Measurements from ENCODE around the gene COQ5. TPM values are rescaled to one million over a fixed set of nuclear protein-coding genes. Genes with fewer than 3 reads are reported as not detected.

Gene COQ5
- total and polyA plus RNA-seq, 2 experiments from 2014 or later: 30.7 to 32.6 TPM

DNA sequence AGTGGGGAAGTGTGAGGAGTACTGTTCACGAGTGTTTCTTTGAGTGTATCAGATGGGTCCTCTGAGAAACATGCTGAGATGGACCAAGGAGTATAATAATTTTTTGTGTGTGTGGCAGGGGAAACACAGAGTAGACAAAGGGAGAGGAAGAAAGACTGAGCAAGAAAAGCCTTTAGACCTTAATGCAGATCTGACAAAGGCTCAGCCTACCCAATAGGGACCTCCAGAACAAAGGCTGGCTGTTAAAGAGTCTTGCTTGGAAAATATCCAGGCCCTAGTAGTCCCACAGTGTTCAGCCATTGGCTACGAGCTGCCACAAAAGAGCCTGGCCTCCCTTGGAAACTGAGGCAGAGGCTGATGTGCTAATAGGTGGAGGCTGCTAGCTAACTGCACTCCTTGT, 13.5 kb downstream of the COQ5 start:
- Mint-ChIP-seq H3K27ac (no peak overlapping the region), H3K27me3 (ENCODE audit: insufficient read depth, low read depth, poor library complexity) (no peaks in the 10 kb centered on the region), H3K36me3 (ENCODE audit: low read depth) (peaks cover 20% of the 10 kb centered on the region), H3K4me1 (no peaks in the 10 kb centered on the region), H3K9me3 (no peaks in the 10 kb centered on the region), H3K4me3 (no peak overlapping the region)
- H3K4me1 ChIP-seq (ENCODE audit: insufficient read depth): no peaks in the 10 kb centered on the region
- no peaks in the 10 kb centered on the region for H3K79me2 ChIP-seq (replicated peaks; ENCODE audit: insufficient read depth)
- TF ChIP-seq EZH2phosphoT487 (IDR thresholded peaks at IDR 0.05; ENCODE audit: unreplicated experiment) (no peak), JUNB (IDR thresholded peaks at IDR 0.05; ENCODE audit: unreplicated experiment) (no peak), NANOG (IDR thresholded peaks at IDR 0.05; ENCODE audit: borderline replicate concordance) (no peak), ZNF331 (CRISPR knock-in tag; IDR thresholded peaks at IDR 0.05; ENCODE audit: low read depth) (no peak), POLR2AphosphoS5 (IDR thresholded peaks at IDR 0.05; ENCODE audit: low read depth) (no peak), STAT1 (IDR thresholded peaks at IDR 0.05; ENCODE audit: unreplicated experiment) (no peak), EZH2 (IDR thresholded peaks at IDR 0.05; ENCODE audit: low read depth, unreplicated experiment) (no peak), CREB1 (CRISPR knock-in tag; IDR thresholded peaks at IDR 0.05; ENCODE audit: low read depth) (no peak), ZNF114 (CRISPR knock-in tag; IDR thresholded peaks at IDR 0.05) (no peak)
- TF ChIP-seq, protein P1, sequence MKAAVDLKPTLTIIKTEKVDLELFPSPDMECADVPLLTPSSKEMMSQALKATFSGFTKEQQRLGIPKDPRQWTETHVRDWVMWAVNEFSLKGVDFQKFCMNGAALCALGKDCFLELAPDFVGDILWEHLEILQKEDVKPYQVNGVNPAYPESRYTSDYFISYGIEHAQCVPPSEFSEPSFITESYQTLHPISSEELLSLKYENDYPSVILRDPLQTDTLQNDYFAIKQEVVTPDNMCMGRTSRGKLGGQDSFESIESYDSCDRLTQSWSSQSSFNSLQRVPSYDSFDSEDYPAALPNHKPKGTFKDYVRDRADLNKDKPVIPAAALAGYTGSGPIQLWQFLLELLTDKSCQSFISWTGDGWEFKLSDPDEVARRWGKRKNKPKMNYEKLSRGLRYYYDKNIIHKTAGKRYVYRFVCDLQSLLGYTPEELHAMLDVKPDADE (IDR thresholded peaks at IDR 0.05): no peak
- TF ChIP-seq, protein P2, sequence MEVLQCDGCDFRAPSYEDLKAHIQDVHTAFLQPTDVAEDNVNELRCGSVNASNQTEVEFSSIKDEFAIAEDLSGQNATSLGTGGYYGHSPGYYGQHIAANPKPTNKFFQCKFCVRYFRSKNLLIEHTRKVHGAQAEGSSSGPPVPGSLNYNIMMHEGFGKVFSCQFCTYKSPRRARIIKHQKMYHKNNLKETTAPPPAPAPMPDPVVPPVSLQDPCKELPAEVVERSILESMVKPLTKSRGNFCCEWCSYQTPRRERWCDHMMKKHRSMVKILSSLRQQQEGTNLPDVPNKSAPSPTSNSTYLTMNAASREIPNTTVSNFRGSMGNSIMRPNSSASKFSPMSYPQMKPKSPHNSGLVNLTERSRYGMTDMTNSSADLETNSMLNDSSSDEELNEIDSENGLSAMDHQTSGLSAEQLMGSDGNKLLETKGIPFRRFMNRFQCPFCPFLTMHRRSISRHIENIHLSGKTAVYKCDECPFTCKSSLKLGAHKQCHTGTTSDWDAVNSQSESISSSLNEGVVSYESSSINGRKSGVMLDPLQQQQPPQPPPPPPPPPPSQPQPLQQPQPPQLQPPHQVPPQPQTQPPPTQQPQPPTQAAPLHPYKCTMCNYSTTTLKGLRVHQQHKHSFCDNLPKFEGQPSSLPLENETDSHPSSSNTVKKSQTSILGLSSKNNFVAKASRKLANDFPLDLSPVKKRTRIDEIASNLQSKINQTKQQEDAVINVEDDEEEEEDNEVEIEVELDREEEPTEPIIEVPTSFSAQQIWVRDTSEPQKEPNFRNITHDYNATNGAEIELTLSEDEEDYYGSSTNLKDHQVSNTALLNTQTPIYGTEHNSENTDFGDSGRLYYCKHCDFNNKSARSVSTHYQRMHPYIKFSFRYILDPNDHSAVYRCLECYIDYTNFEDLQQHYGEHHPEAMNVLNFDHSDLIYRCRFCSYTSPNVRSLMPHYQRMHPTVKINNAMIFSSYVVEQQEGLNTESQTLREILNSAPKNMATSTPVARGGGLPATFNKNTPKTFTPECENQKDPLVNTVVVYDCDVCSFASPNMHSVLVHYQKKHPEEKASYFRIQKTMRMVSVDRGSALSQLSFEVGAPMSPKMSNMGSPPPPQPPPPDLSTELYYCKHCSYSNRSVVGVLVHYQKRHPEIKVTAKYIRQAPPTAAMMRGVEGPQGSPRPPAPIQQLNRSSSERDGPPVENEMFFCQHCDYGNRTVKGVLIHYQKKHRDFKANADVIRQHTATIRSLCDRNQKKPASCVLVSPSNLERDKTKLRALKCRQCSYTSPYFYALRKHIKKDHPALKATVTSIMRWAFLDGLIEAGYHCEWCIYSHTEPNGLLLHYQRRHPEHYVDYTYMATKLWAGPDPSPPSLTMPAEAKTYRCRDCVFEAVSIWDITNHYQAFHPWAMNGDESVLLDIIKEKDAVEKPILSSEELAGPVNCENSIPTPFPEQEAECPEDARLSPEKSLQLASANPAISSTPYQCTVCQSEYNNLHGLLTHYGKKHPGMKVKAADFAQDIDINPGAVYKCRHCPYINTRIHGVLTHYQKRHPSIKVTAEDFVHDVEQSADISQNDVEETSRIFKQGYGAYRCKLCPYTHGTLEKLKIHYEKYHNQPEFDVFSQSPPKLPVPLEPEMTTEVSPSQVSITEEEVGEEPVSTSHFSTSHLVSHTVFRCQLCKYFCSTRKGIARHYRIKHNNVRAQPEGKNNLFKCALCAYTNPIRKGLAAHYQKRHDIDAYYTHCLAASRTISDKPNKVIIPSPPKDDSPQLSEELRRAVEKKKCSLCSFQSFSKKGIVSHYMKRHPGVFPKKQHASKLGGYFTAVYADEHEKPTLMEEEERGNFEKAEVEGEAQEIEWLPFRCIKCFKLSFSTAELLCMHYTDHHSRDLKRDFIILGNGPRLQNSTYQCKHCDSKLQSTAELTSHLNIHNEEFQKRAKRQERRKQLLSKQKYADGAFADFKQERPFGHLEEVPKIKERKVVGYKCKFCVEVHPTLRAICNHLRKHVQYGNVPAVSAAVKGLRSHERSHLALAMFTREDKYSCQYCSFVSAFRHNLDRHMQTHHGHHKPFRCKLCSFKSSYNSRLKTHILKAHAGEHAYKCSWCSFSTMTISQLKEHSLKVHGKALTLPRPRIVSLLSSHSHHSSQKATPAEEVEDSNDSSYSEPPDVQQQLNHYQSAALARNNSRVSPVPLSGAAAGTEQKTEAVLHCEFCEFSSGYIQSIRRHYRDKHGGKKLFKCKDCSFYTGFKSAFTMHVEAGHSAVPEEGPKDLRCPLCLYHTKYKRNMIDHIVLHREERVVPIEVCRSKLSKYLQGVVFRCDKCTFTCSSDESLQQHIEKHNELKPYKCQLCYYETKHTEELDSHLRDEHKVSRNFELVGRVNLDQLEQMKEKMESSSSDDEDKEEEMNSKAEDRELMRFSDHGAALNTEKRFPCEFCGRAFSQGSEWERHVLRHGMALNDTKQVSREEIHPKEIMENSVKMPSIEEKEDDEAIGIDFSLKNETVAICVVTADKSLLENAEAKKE (CRISPR knock-in tag; IDR thresholded peaks at IDR 0.05): no peak
- TF ChIP-seq, protein P3, sequence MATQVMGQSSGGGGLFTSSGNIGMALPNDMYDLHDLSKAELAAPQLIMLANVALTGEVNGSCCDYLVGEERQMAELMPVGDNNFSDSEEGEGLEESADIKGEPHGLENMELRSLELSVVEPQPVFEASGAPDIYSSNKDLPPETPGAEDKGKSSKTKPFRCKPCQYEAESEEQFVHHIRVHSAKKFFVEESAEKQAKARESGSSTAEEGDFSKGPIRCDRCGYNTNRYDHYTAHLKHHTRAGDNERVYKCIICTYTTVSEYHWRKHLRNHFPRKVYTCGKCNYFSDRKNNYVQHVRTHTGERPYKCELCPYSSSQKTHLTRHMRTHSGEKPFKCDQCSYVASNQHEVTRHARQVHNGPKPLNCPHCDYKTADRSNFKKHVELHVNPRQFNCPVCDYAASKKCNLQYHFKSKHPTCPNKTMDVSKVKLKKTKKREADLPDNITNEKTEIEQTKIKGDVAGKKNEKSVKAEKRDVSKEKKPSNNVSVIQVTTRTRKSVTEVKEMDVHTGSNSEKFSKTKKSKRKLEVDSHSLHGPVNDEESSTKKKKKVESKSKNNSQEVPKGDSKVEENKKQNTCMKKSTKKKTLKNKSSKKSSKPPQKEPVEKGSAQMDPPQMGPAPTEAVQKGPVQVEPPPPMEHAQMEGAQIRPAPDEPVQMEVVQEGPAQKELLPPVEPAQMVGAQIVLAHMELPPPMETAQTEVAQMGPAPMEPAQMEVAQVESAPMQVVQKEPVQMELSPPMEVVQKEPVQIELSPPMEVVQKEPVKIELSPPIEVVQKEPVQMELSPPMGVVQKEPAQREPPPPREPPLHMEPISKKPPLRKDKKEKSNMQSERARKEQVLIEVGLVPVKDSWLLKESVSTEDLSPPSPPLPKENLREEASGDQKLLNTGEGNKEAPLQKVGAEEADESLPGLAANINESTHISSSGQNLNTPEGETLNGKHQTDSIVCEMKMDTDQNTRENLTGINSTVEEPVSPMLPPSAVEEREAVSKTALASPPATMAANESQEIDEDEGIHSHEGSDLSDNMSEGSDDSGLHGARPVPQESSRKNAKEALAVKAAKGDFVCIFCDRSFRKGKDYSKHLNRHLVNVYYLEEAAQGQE (IDR thresholded peaks at IDR 0.05; ENCODE audit: unreplicated experiment): no peak
- TF ChIP-seq, protein P4, sequence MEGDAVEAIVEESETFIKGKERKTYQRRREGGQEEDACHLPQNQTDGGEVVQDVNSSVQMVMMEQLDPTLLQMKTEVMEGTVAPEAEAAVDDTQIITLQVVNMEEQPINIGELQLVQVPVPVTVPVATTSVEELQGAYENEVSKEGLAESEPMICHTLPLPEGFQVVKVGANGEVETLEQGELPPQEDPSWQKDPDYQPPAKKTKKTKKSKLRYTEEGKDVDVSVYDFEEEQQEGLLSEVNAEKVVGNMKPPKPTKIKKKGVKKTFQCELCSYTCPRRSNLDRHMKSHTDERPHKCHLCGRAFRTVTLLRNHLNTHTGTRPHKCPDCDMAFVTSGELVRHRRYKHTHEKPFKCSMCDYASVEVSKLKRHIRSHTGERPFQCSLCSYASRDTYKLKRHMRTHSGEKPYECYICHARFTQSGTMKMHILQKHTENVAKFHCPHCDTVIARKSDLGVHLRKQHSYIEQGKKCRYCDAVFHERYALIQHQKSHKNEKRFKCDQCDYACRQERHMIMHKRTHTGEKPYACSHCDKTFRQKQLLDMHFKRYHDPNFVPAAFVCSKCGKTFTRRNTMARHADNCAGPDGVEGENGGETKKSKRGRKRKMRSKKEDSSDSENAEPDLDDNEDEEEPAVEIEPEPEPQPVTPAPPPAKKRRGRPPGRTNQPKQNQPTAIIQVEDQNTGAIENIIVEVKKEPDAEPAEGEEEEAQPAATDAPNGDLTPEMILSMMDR (conservative IDR thresholded peaks at IDR 0.05; ENCODE audit: low read depth in 2 of 2): no peak
- H3K27me3 ChIP-seq (ENCODE audit: insufficient read depth): no peaks in the 10 kb centered on the region
- no peak overlapping the region for H3K27ac ChIP-seq (ENCODE audit: low read depth)
- ATAC-seq (no peak), DNase-seq (ENCODE audit: low spot score) (no peak)
- H3F3A ChIP-seq (replicated peaks; ENCODE audit: low read depth): no peaks in the 10 kb centered on the region
- H3K4me3 ChIP-seq: no peak overlapping the region
- no peaks in the 10 kb centered on the region; the same call in 1 of the 2 replicates for H4K20me1 ChIP-seq (replicated peaks; ENCODE audit: insufficient read depth)
- H3K4me2 ChIP-seq: no peak overlapping the region
- no peaks in the 10 kb centered on the region for H3K36me3 ChIP-seq (ENCODE audit: insufficient read depth)
- no peak overlapping the region for H2AFZ ChIP-seq
- no peaks in the 10 kb centered on the region for H3K9me2 ChIP-seq (ENCODE audit: insufficient read depth)

Measured in GM23338 (cell line).